GM18868 (cell line): Measurements from ENCODE around the gene IFNAR1.
A peak's percentile ranks its signal among the peaks of the same experiment; 100 is the strongest.

Source experiments
- ATAC-seq: cut with Tn5 transposase; IDR thresholded peaks from one replicate; pipeline ENCODE4 v1.9.1; 2021; ENCODE audit warnings: mild to moderate bottlenecking, moderate library complexity; ENCODE audit not compliant: unreplicated experiment

Gene IFNAR1

DNA sequence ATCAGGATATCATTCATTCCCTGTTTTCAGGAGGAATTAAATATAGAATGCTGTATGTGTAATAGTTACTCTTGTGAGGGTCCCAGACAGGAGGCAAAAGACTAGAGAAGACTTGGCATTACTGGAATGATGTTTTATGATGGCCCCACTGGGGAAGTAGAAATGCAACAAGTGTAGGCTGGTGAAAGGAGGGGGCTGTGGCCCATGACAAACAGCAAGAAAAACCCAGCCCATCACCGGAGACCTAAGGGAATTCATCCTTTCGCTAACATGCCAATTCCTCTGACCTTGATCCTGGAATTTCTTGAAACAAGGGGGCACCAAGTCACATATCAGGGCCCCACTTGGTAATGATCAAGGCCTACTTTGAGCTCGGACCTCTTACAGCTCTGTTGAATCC is 72.9 kb downstream of the IFNAR1 start:
- ATAC-seq = no peak

DNA sequence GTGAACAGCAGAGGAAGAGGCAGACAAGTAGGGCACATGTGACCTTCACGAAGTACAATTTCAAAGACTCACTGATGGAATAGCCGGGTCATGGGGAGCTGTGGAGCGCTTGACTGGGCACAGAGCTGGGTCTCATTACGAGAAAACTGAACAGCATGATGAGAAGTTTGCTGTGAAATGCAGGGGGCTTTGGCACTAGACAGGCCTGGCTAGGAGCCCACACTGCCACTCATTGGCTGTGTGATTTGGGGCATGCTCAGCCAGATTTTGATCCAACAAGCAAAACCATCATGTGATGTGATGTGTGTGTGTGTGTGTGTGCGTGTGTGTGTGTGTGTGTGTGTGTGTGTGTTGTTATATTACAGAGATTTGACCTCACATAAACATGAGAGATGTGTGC is 73.6 kb downstream of the IFNAR1 start:
- ATAC-seq = no peak

DNA sequence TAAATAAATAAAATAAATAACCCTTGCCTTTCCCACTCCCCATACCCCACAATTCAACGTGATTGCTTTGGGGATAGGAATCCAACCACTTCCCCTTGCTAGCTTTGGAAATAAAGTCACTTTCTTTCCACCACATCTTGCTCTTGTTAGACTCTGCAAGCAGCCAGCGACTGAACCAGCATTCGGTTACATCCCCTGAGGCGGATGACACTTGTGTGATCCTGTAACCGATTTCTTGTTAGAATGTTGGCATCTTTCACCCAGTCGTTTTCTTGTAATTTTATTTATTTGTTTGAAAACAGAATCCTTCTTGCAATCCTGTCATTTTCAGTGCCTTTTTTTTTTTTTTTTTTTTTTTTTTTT is 76.8 kb downstream of the IFNAR1 start:
- ATAC-seq = no peak

DNA sequence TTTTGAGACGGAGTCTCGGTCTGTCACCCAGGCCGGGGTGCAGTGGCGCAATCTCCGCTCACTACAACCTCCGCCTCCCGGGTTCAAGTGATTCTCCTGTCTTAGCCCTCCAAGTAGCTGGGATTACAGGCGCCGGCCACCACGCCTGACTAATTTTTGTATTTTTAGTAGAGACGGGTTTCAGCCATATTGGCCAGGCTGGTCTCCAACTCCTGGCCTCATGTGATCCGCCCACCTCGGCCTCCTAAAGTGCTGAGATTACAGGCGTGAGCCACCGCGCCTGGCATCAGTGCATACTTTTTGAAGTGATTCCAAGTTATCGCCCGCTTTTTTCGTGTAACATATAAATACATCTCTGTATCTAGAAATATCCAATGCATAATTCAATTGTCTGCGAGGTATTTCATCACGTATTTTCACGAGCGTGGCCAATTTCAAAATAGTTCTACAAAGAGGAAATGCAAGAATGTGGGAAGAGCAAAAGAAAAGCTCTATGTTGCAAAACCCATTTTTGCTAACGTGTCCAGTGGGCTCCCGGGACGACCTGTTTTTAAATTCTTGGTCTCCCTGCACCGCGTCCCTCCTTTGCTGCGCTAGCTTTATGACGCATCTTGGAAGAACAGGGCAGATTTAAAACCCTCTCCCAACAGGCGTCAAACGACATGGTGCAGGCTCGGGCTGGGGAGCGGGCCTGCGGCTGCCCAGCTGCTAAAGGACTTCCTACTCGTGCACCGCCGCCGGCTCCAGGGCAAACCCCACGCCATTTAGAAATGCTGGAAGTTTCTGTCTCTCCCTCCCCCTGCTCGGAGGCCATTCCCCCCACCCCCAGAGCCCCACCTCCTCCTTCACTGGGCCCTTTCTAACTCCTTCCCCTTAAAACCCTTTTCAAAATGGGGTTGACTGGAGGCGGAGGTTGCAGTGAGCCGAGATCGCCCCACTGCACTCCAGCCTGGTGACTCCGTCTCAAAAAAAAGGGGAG is 77.5 kb downstream of the IFNAR1 start:
- ATAC-seq = peak; percentile 30

DNA sequence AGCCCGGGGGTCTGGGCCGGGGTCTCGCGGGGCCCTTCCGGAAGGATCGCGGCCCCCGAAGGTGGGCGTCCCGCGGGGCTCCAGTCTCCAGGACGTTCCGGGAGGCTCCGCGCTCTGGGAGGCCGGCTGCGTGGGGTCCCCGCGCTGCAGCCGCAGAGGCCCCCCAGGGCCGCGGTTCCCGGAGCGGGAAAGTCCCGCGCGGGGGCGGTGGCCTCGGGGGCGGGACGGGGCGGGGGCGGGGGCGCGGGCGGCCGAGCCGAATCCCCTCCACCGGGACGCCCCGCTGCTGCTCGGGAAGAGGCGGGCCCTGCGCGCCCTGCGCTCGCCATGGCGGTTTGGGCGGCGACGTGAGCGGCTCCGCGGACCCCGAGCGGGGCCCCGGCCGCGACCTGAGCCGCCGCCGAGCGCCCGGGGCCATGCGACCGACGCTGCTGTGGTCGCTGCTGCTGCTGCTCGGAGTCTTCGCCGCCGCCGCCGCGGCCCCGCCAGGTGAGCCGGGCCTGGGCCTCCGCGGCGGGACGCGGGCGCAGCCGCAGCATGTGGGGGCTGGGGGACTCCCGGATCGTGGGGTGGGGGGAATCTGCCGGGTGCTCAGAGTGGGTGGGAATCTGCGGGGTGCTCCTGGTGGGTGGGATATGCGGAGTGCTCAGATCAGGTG is 78.5 kb downstream of the IFNAR1 start, which contains the start of gene IFNGR2:
TSS of gene IFNGR2 (plus strand) at position 286 of the 658 bp plus-strand sequence. CDS start at position 417, 131 bp downstream.
- ATAC-seq = peak; percentile 46

DNA sequence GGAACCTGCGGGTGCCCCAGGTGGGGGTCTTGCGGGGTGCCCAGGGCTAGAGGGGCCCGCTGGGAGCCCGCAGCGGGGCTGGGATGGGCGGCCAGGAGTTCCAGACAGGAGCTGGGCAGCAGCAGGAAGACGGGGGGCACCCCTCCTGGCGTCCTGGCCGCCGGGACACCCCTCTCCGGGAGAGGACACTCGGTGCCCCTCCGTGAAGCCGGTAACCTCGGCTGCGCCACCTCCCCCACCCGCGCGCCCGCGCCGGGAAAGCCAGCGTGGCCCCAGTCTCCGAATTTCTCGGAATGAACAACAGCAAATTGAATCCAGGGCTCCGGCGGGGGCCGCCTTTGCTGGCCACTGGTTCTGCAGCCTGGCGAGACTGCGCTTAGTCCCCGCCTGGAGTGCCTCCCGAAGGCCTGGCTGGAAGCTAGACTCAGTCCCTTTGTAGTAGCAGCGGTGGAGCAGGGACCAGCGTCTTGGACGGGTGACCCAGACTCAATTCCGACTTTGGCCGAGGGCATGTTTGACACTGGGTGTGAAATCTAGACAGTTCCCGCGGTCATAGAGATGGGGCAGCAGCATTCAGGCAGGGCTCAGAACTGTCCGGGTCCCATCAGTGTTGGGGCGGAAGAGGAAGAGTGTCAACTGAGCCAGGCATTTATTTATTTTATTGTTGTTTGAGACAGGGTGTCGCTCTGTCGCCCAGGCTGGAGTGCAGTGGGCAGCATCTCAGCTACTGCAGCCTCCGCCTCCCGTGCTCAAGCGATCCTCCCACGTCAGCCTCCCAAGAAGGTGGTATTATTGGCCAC is 79.2 kb downstream of the IFNAR1 start:
- peak; percentile 24 for ATAC-seq

DNA sequence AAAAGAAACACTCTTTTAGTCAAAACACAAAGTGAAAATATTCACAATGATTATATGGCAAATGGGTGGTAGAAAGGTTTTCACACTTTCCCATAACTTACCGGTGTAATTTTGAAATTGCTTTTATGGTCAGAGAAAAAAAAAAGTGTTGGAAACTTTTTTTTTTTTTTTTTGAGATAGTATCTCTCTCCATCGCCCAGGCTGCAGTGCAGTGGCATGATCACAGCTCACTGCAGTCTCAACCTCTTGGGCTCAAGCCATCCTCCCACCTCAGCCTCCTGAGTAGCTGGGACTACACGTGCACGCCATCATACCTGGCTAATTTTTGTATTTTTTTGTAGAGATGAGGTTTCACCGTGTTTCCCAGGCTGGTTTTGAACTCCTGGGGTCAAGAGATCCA is 81.7 kb downstream of the IFNAR1 start:
- ATAC-seq = no peak
